Measurements from ENCODE around the gene ROBO1.
"Not testable (repeated sequence)": the region's sequence is repeated elsewhere in the genome, so short reads cannot be mapped to it uniquely, and the experiment has no call there.

Gene ROBO1

GRCh38 chr3:78762121-78762520 lies 1005.7 kb downstream of the ROBO1 start:
- no peak for DNase-seq

GRCh38 chr3:78761126-78761525 lies 1006.7 kb downstream of the ROBO1 start:
- DNase-seq: no peak

- no peak for DNase-seq
These were observed 1010.1 kb downstream of the ROBO1 start for GRCh38 chr3:78757731-78758130.

GRCh38 chr3:78754066-78754743 lies 1013.6 kb downstream of the ROBO1 start:
- DNase-seq: no peak

- DNase-seq: no peak
These were observed 1016.5 kb downstream of the ROBO1 start for GRCh38 chr3:78751266-78751665.

GRCh38 chr3:78750291-78750690 lies 1017.5 kb downstream of the ROBO1 start:
- not testable (repeated sequence) for DNase-seq

GRCh38 chr3:78749056-78749455 lies 1018.7 kb downstream of the ROBO1 start:
- no peak for DNase-seq

GRCh38 chr3:78745847-78746246 lies 1022.0 kb downstream of the ROBO1 start:
- DNase-seq: no peak

- DNase-seq: no peak
These were observed 1025.3 kb downstream of the ROBO1 start for GRCh38 chr3:78742491-78742890.

- no peak for DNase-seq
These were observed 1025.8 kb downstream of the ROBO1 start for GRCh38 chr3:78742041-78742440.

- DNase-seq: no peak
These were observed 1026.6 kb downstream of the ROBO1 start for GRCh38 chr3:78741066-78741645.

- DNase-seq: no peak
These were observed 1029.0 kb downstream of the ROBO1 start for GRCh38 chr3:78738833-78739232.

GRCh38 chr3:78737988-78738387 lies 1029.8 kb downstream of the ROBO1 start:
- DNase-seq: no peak

GRCh38 chr3:78736863-78737262 lies 1030.9 kb downstream of the ROBO1 start:
- no peak for DNase-seq

- no peak for DNase-seq
These were observed 1033.7 kb downstream of the ROBO1 start for GRCh38 chr3:78734048-78734637.

- DNase-seq: no peak
These were observed 1034.9 kb downstream of the ROBO1 start for GRCh38 chr3:78732893-78733292.

GRCh38 chr3:78732471-78732870 lies 1035.3 kb downstream of the ROBO1 start:
- no peak for DNase-seq

- DNase-seq: no peak
These were observed 1037.9 kb downstream of the ROBO1 start for GRCh38 chr3:78729946-78730345.

- no peak for DNase-seq
These were observed 1039.2 kb downstream of the ROBO1 start for GRCh38 chr3:78728406-78729145.

- DNase-seq: no peak
These were observed 1041.3 kb downstream of the ROBO1 start for GRCh38 chr3:78726545-78726944.

GRCh38 chr3:78725703-78726246 lies 1042.0 kb downstream of the ROBO1 start:
- no peak for DNase-seq

- no peak for DNase-seq
These were observed 1042.9 kb downstream of the ROBO1 start for GRCh38 chr3:78724859-78725258.

- DNase-seq: not testable (repeated sequence)
These were observed 1043.4 kb downstream of the ROBO1 start for GRCh38 chr3:78724364-78724763.
